ENCODE results near the gene PUS1.
"Not testable (repeated sequence)": the region's sequence is repeated elsewhere in the genome, so short reads cannot be mapped to it uniquely, and the experiment has no call there.

GRCh38 chr12:131985510-131985875 lies 56.4 kb downstream of the PUS1 start:
- not testable (repeated sequence) for TF ChIP-seq GATA2 (CRISPR knock-in tag; IDR thresholded peaks at IDR 0.05); ERF (CRISPR knock-in tag; IDR thresholded peaks at IDR 0.05); JUN (IDR thresholded peaks at IDR 0.05; ENCODE audit: borderline replicate concordance, low read depth, low read length); JUN (CRISPR knock-in tag; IDR thresholded peaks at IDR 0.05; ENCODE audit: borderline replicate concordance); CHD7 (IDR thresholded peaks at IDR 0.05; ENCODE audit: low read depth, low read length); TBL1XR1 (IDR thresholded peaks at IDR 0.05; ENCODE audit: low read length in 2 of 2); FOXP4 (CRISPR knock-in tag; IDR thresholded peaks at IDR 0.05; ENCODE audit: borderline replicate concordance); SP1 (CRISPR knock-in tag; IDR thresholded peaks at IDR 0.05); POLR2A (conservative IDR thresholded peaks at IDR 0.05); IRF9 (tag; IDR thresholded peaks at IDR 0.05); CTCF (IDR thresholded peaks at IDR 0.05 in 2 of 3, conservative IDR thresholded peaks at IDR 0.05 in 1 of 3; ENCODE audit: insufficient read depth in 2 of 3, low read depth in 1 of 3, low read length in 3 of 3); SFPQ (IDR thresholded peaks at IDR 0.05; ENCODE audit: low read depth, low read length)
